ENCODE results near the gene AMPH. TPM values are rescaled to one million over a fixed set of nuclear protein-coding genes. Genes with fewer than 3 reads are reported as not detected.

Gene AMPH
- total RNA-seq, 1 experiment from 2014 or later: not detected

DNA sequence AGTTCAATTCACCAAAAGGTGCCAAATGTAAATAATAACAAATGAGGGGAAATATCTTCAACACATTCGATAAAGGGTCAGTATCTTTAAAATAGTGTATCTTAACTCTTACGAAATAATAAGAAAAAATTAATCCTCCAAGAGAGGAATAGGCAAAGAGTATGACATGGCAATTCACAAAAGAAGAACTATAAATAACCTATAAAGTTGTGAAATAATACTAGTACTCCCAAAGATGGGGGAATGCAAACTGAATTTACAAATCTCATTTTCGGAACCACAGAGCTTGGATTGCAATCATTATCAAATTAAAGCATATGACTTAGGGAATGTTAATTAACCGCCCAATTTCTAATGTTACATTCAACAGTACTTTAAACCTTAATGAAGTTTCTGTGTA is 279.6 kb downstream of the AMPH start:
- H3K4me1 ChIP-seq (ENCODE audit: control insufficient read depth in 1 of 2, insufficient read depth in 2 of 2, low read length in 2 of 2): no peaks in the 10 kb centered on the region
- H3K9ac ChIP-seq (ENCODE audit: low read length): no peak overlapping the region
- no peak overlapping the region for H2AFZ ChIP-seq (ENCODE audit: low read depth, low read length, poor library complexity, severe bottlenecking)
- no peaks in the 10 kb centered on the region for H3K9me2 ChIP-seq (ENCODE audit: insufficient read depth)
- no peaks in the 10 kb centered on the region for H4K20me1 ChIP-seq (ENCODE audit: insufficient read depth)
- ATAC-seq (no peak), DNase-seq (ENCODE audit: low read depth, low spot score) (no peak)
- no peaks in the 10 kb centered on the region for H3K27me3 ChIP-seq (ENCODE audit: insufficient read depth, low read length)
- intact Hi-C loops (cut with micrococcal nuclease): no loop called here
- no TSS peak for BruUV-seq (replicated peaks)
- RAD21 ChIA-PET (ENCODE audit: low non-redundant PET in 1 of 2, low total read pairs in 2 of 2, uncharacterized antibody in 2 of 2, unreplicated experiment in 2 of 2): no interaction called here
- POLR2A ChIA-PET: no interaction called here
- H3K4me2 ChIP-seq (ENCODE audit: low read length): no peak overlapping the region
- H3K36me3 ChIP-seq (ENCODE audit: control insufficient read depth in 1 of 2, insufficient read depth in 2 of 2, low read length in 2 of 2): no peaks in the 10 kb centered on the region
- H3K9me3 ChIP-seq (ENCODE audit: control insufficient read depth in 1 of 2, insufficient read depth in 1 of 2, low read depth in 1 of 2, low read length in 2 of 2): no peaks in the 10 kb centered on the region
- H3K27ac ChIP-seq (ENCODE audit: low read depth, low read length): no peak overlapping the region
- H3K4me3 ChIP-seq (replicated peaks in 1 of 2; ENCODE audit: low read depth in 1 of 2, low read length in 2 of 2): no peak overlapping the region
- TF ChIP-seq, protein P1, sequence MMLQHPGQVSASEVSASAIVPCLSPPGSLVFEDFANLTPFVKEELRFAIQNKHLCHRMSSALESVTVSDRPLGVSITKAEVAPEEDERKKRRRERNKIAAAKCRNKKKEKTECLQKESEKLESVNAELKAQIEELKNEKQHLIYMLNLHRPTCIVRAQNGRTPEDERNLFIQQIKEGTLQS (IDR thresholded peaks at IDR 0.05): no peak
- no peak for TF ChIP-seq SIN3A (IDR thresholded peaks at IDR 0.05; ENCODE audit: low read depth)
- no peak for TF ChIP-seq TCF7L2 (IDR thresholded peaks at IDR 0.05; ENCODE audit: borderline replicate concordance, extremely low read depth, insufficient read depth, insufficient read length)
- TF ChIP-seq CEBPB (IDR thresholded peaks at IDR 0.05; ENCODE audit: low read depth): no peak
- no peak for TF ChIP-seq SRF (IDR thresholded peaks at IDR 0.05; ENCODE audit: low read depth)
- TF ChIP-seq CBX3 (IDR thresholded peaks at IDR 0.05; ENCODE audit: low read depth): no peak
- TF ChIP-seq EZH2phosphoT487 (IDR thresholded peaks at IDR 0.05; ENCODE audit: borderline replicate concordance): no peak
- no peak for TF ChIP-seq ELF1 (IDR thresholded peaks at IDR 0.05; ENCODE audit: borderline replicate concordance, low read depth)
- no peak for TF ChIP-seq FOSL1 (IDR thresholded peaks at IDR 0.05; ENCODE audit: low read depth)
- TF ChIP-seq RAD21 (IDR thresholded peaks at IDR 0.05; ENCODE audit: low read depth): no peak
- no peak for TF ChIP-seq POLR2AphosphoS5 (IDR thresholded peaks at IDR 0.05; ENCODE audit: low read depth, low read length)
- no peak for TF ChIP-seq SP1 (IDR thresholded peaks at IDR 0.05; ENCODE audit: low read depth)
- TF ChIP-seq EGR1 (IDR thresholded peaks at IDR 0.05; ENCODE audit: low read depth): no peak
- no peak for TF ChIP-seq EZH2 (IDR thresholded peaks at IDR 0.05)
- TF ChIP-seq ZNF274 (IDR thresholded peaks at IDR 0.05; ENCODE audit: low read depth, low read length): no peak
- TF ChIP-seq POLR2A (IDR thresholded peaks at IDR 0.05; ENCODE audit: borderline replicate concordance, extremely low read depth, insufficient read depth, insufficient read length): no peak
- no peak for TF ChIP-seq JUND (IDR thresholded peaks at IDR 0.05)
- TF ChIP-seq, protein P2, sequence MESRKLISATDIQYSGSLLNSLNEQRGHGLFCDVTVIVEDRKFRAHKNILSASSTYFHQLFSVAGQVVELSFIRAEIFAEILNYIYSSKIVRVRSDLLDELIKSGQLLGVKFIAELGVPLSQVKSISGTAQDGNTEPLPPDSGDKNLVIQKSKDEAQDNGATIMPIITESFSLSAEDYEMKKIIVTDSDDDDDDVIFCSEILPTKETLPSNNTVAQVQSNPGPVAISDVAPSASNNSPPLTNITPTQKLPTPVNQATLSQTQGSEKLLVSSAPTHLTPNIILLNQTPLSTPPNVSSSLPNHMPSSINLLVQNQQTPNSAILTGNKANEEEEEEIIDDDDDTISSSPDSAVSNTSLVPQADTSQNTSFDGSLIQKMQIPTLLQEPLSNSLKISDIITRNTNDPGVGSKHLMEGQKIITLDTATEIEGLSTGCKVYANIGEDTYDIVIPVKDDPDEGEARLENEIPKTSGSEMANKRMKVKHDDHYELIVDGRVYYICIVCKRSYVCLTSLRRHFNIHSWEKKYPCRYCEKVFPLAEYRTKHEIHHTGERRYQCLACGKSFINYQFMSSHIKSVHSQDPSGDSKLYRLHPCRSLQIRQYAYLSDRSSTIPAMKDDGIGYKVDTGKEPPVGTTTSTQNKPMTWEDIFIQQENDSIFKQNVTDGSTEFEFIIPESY (IDR thresholded peaks at IDR 0.05; ENCODE audit: extremely low read depth, insufficient replicate concordance, low read length): no peak
- TF ChIP-seq YY1 (IDR thresholded peaks at IDR 0.05; ENCODE audit: extremely low read depth, insufficient replicate concordance, low read depth, low read length): no peak
- TF ChIP-seq, protein P3, sequence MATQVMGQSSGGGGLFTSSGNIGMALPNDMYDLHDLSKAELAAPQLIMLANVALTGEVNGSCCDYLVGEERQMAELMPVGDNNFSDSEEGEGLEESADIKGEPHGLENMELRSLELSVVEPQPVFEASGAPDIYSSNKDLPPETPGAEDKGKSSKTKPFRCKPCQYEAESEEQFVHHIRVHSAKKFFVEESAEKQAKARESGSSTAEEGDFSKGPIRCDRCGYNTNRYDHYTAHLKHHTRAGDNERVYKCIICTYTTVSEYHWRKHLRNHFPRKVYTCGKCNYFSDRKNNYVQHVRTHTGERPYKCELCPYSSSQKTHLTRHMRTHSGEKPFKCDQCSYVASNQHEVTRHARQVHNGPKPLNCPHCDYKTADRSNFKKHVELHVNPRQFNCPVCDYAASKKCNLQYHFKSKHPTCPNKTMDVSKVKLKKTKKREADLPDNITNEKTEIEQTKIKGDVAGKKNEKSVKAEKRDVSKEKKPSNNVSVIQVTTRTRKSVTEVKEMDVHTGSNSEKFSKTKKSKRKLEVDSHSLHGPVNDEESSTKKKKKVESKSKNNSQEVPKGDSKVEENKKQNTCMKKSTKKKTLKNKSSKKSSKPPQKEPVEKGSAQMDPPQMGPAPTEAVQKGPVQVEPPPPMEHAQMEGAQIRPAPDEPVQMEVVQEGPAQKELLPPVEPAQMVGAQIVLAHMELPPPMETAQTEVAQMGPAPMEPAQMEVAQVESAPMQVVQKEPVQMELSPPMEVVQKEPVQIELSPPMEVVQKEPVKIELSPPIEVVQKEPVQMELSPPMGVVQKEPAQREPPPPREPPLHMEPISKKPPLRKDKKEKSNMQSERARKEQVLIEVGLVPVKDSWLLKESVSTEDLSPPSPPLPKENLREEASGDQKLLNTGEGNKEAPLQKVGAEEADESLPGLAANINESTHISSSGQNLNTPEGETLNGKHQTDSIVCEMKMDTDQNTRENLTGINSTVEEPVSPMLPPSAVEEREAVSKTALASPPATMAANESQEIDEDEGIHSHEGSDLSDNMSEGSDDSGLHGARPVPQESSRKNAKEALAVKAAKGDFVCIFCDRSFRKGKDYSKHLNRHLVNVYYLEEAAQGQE (IDR thresholded peaks at IDR 0.05; ENCODE audit: low read depth): no peak
- H3K79me2 ChIP-seq (ENCODE audit: insufficient read depth, low read length): no peaks in the 10 kb centered on the region
- CTCF ChIA-PET: interaction anchor here (1.3 kb wide), 1 partner anchor 16 kb away, joined by 3 read pairs; no protein-coding TSS in a partner anchor

Measured in HCT116 (cell line).